Liver (tissue), 9 donors: ENCODE data around the gene SMYD1. TPM values are rescaled to one million over a fixed set of nuclear protein-coding genes. Genes with fewer than 3 reads are reported as not detected.

Experiments used
- DNase-seq: peaks from one replicate; pipeline ENCODE4 v3.0.0-alpha.2; 2017; ENCODE audit warnings: low spot score
- H3K27ac ChIP-seq, 2 donors: one replicate each; pipeline ENCODE4 v1.7.0; 2013; ENCODE audit warnings: inconsistent platforms in 2 of 2, low read length in 2 of 2, control low read depth in 1 of 2, low read depth in 1 of 2, mild to moderate bottlenecking in 1 of 2
- H3K27me3 ChIP-seq, 4 donors: one replicate each; pipeline versions ENCODE4 v1.6.1 to v1.7.0; 2013; ENCODE audit warnings: low read length in 3 of 4, inconsistent platforms in 1 of 4, mild to moderate bottlenecking in 1 of 4, moderate library complexity in 1 of 4; ENCODE audit not compliant: control insufficient read depth in 4 of 4, insufficient read depth in 4 of 4
- H3K36me3 ChIP-seq, 4 donors: one replicate each; pipeline versions ENCODE4 v1.6.1 to v1.7.0; 2013; ENCODE audit warnings: low read length in 3 of 4, mild to moderate bottlenecking in 3 of 4, low read depth in 1 of 4, moderate library complexity in 1 of 4; ENCODE audit not compliant: control insufficient read depth in 4 of 4, insufficient read depth in 3 of 4
- H3K4me1 ChIP-seq, 4 donors: one replicate each; pipeline versions ENCODE4 v1.6.1 to v1.7.0; 2013; ENCODE audit warnings: low read length in 3 of 4, mild to moderate bottlenecking in 3 of 4, moderate library complexity in 1 of 4; ENCODE audit not compliant: control insufficient read depth in 4 of 4, insufficient read depth in 4 of 4
- H3K4me3 ChIP-seq, 3 donors: one replicate each; pipeline versions ENCODE4 v1.6.1 to v1.7.0; 2013; ENCODE audit warnings: low read length in 3 of 3, control low read depth in 1 of 3, low read depth in 1 of 3, mild to moderate bottlenecking in 1 of 3
- H3K9ac ChIP-seq, 2 donors: one replicate each; pipeline ENCODE4 v1.7.0; 2013; ENCODE audit warnings: low read length in 2 of 2, mild to moderate bottlenecking in 2 of 2, moderate library complexity in 2 of 2, control low read depth in 1 of 2, low read depth in 1 of 2
- H3K9me3 ChIP-seq, 4 donors: one replicate each; pipeline versions ENCODE4 v1.6.1 to v1.7.0; 2013; ENCODE audit warnings: low read length in 3 of 4; ENCODE audit not compliant: control insufficient read depth in 4 of 4
- EGR1 ChIP-seq, 2 donors: IDR thresholded peaks; 2 replicates each; pipeline ENCODE4 v1.6.1; 2016 to 2018; ENCODE audit warnings: antibody characterized with exemption in 2 of 2, low read depth in 2 of 2
- FOXA1 ChIP-seq: IDR thresholded peaks from 2 replicates; pipeline ENCODE4 v1.6.1; 2016; ENCODE audit warnings: antibody characterized with exemption
- FOXA2 ChIP-seq: IDR thresholded peaks from 2 replicates; pipeline ENCODE4 v1.6.1; 2016; ENCODE audit warnings: antibody characterized with exemption
- GABPA ChIP-seq, 2 donors: IDR thresholded peaks in 1 of 2; conservative IDR thresholded peaks in 1 of 2; 2 replicates each; pipeline ENCODE4 v1.6.1; 2016; ENCODE audit warnings: antibody characterized with exemption in 2 of 2, mild to moderate bottlenecking in 1 of 2, moderate library complexity in 1 of 2
- HNF4A ChIP-seq, 2 donors: conservative IDR thresholded peaks; 2 replicates each; pipeline ENCODE4 v1.6.1; 2016; ENCODE audit warnings: antibody characterized with exemption in 2 of 2, mild to moderate bottlenecking in 2 of 2
- HNF4G ChIP-seq: IDR thresholded peaks from 2 replicates; pipeline ENCODE4 v1.6.1; 2016; ENCODE audit warnings: antibody characterized with exemption
- JUND ChIP-seq, 2 donors: IDR thresholded peaks; 2 replicates each; pipeline ENCODE4 v1.6.1; 2016; ENCODE audit warnings: antibody characterized with exemption in 2 of 2
- RAD21 ChIP-seq, 2 donors: IDR thresholded peaks; 2 replicates each; pipeline ENCODE4 v1.6.1; 2016; ENCODE audit warnings: antibody characterized with exemption in 2 of 2, mild to moderate bottlenecking in 2 of 2
- TAF1 ChIP-seq: conservative IDR thresholded peaks from 2 replicates; pipeline ENCODE4 v1.6.1; 2016; ENCODE audit warnings: antibody characterized with exemption, mild to moderate bottlenecking
- YY1 ChIP-seq: IDR thresholded peaks from 2 replicates; pipeline ENCODE4 v1.6.1; 2016; ENCODE audit warnings: antibody characterized with exemption, mild to moderate bottlenecking
- WGBS: extraction: QIAGEN DNeasy Blood & Tissue Kit; methylation state at CpG from one replicate; pipeline ENCODE4 v1.1.7; 2013; 5-methylcytosine and 5-hydroxymethylcytosine counted together
- polyA plus RNA-seq, 2 donors: library from polyadenylated mRNA; stranded (reverse) in 1 of 2; unstranded in 1 of 2; fragments of 200-250 nt in 1 of 2; fragments of >200 nt in 1 of 2; fragmentation: Nextera tagmentation in 1 of 2; extraction: Ambion mirVana in 1 of 2; gene quantifications; one replicate each; pipeline versions ENCODE4 v1.2.1 to v1.2.3, GENCODE V29; 2013 to 2015
- total RNA-seq, 2 donors: library from RNA; depleted of rRNA; stranded (reverse); fragments of >200 nt; gene quantifications; one replicate each; pipeline ENCODE4 v1.2.3, GENCODE V29; 2014
- TF ChIP-seq, protein P1 (sequence below): IDR thresholded peaks from 2 replicates; pipeline ENCODE4 v1.6.1; 2016; ENCODE audit warnings: antibody characterized with exemption, mild to moderate bottlenecking
- TF ChIP-seq, protein P2 (sequence below): IDR thresholded peaks from 2 replicates; pipeline ENCODE4 v1.6.1; 2016; ENCODE audit warnings: antibody characterized with exemption
- TF ChIP-seq, protein P3 (sequence below): IDR thresholded peaks from 2 replicates; pipeline ENCODE4 v1.6.1; 2016; ENCODE audit warnings: antibody characterized with exemption
- TF ChIP-seq, protein P4 (sequence below): fragments of 150-350 bp; IDR thresholded peaks from 2 replicates; pipeline ENCODE4 v1.5.1; 2017; ENCODE audit warnings: improper control_type of control experiment, low read depth, low read length; ENCODE audit not compliant: missing input control
- TF ChIP-seq, protein P5 (sequence below): IDR thresholded peaks from 2 replicates; pipeline ENCODE4 v1.6.1; 2016; ENCODE audit warnings: antibody characterized with exemption
- donor health status: healthy.
- donor health status: healthy.
- donor health status: healthy.
- donor health status: healthy.
- donor health status: healthy.

The SMYD1 gene
- total and polyA plus RNA-seq, 4 donors = not detected

DNA sequence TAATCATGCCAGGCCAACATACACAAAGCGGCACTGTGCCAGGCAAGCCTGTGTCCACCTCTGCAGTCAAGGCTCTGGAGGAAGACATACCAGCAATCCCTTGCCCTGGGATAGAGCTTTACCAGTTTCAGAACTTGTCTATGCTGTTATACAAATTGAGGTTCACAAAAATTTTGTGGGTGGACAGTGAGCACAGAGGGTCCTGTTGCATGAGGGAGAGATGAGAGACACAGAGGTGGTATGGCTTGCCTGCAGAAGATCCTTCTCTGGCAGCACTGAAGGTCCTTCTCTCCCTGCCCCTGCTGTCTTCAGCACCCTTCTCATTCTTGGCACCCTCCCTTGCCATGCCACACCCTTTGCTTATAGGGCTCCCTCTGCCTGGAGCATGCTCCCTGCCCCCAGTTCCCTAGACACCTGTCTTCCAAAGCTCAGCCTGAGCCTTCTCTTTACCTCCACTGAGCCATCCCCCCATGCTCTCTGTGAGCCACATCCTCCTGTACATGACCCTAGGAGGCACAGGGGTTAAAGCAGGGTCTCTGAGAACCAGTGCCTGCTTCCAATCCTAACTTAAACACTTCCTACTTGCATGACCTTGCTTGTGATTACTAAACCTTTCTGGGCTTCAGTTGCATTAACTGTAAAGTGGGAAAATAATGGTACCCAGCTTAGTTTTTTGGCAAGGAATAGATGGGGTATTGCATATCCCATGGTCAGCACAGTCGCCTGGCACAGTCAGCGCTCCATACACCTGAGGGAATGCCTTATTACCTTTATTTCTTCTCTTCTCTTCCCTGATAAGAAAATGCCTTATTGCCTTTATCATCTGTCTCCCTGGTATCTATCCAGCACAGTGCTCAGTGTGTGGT is 59.4 kb downstream of the SMYD1 start:
- H3K9ac ChIP-seq = peak overlapping the region; percentile 53 to 88

More for the DNA sequence above, 59.4 kb downstream of the SMYD1 start:
- Histone ChIP-seq H3K27me3 (no peaks in the 10 kb centered on the region), H3K36me3 (peaks cover 0 to 8% (median 5%) of the 10 kb centered on the region in 4 donors), H3K9me3 (no peaks in the 10 kb centered on the region), H3K27ac (peak overlapping the region; percentile 48 to 68), H3K4me1 (peaks cover 14 to 56% (median 42%) of the 10 kb centered on the region in 4 donors), H3K4me3 (peak overlapping the region; percentile 63 to 98 (median 95))
- TF ChIP-seq EGR1 (IDR thresholded peaks at IDR 0.05; ENCODE audit: low read depth in 2 of 2) = no peak
- TF ChIP-seq, protein P1, sequence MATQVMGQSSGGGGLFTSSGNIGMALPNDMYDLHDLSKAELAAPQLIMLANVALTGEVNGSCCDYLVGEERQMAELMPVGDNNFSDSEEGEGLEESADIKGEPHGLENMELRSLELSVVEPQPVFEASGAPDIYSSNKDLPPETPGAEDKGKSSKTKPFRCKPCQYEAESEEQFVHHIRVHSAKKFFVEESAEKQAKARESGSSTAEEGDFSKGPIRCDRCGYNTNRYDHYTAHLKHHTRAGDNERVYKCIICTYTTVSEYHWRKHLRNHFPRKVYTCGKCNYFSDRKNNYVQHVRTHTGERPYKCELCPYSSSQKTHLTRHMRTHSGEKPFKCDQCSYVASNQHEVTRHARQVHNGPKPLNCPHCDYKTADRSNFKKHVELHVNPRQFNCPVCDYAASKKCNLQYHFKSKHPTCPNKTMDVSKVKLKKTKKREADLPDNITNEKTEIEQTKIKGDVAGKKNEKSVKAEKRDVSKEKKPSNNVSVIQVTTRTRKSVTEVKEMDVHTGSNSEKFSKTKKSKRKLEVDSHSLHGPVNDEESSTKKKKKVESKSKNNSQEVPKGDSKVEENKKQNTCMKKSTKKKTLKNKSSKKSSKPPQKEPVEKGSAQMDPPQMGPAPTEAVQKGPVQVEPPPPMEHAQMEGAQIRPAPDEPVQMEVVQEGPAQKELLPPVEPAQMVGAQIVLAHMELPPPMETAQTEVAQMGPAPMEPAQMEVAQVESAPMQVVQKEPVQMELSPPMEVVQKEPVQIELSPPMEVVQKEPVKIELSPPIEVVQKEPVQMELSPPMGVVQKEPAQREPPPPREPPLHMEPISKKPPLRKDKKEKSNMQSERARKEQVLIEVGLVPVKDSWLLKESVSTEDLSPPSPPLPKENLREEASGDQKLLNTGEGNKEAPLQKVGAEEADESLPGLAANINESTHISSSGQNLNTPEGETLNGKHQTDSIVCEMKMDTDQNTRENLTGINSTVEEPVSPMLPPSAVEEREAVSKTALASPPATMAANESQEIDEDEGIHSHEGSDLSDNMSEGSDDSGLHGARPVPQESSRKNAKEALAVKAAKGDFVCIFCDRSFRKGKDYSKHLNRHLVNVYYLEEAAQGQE = no peak
- TF ChIP-seq FOXA1 = no peak
- TF ChIP-seq RAD21 (IDR thresholded peaks at IDR 0.05) = no peak
- no peak for TF ChIP-seq TAF1
- TF ChIP-seq JUND (IDR thresholded peaks at IDR 0.05) = no peak
- TF ChIP-seq, protein P2, sequence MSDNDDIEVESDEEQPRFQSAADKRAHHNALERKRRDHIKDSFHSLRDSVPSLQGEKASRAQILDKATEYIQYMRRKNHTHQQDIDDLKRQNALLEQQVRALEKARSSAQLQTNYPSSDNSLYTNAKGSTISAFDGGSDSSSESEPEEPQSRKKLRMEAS = no peak
- no peak for TF ChIP-seq HNF4G
- TF ChIP-seq, protein P3, sequence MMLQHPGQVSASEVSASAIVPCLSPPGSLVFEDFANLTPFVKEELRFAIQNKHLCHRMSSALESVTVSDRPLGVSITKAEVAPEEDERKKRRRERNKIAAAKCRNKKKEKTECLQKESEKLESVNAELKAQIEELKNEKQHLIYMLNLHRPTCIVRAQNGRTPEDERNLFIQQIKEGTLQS = no peak
- TF ChIP-seq, protein P4, sequence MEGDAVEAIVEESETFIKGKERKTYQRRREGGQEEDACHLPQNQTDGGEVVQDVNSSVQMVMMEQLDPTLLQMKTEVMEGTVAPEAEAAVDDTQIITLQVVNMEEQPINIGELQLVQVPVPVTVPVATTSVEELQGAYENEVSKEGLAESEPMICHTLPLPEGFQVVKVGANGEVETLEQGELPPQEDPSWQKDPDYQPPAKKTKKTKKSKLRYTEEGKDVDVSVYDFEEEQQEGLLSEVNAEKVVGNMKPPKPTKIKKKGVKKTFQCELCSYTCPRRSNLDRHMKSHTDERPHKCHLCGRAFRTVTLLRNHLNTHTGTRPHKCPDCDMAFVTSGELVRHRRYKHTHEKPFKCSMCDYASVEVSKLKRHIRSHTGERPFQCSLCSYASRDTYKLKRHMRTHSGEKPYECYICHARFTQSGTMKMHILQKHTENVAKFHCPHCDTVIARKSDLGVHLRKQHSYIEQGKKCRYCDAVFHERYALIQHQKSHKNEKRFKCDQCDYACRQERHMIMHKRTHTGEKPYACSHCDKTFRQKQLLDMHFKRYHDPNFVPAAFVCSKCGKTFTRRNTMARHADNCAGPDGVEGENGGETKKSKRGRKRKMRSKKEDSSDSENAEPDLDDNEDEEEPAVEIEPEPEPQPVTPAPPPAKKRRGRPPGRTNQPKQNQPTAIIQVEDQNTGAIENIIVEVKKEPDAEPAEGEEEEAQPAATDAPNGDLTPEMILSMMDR = no peak
- no peak for TF ChIP-seq FOXA2
- no peak for TF ChIP-seq GABPA (IDR thresholded peaks at IDR 0.05 in 1 of 2, conservative IDR thresholded peaks at IDR 0.05 in 1 of 2)
- TF ChIP-seq, protein P5, sequence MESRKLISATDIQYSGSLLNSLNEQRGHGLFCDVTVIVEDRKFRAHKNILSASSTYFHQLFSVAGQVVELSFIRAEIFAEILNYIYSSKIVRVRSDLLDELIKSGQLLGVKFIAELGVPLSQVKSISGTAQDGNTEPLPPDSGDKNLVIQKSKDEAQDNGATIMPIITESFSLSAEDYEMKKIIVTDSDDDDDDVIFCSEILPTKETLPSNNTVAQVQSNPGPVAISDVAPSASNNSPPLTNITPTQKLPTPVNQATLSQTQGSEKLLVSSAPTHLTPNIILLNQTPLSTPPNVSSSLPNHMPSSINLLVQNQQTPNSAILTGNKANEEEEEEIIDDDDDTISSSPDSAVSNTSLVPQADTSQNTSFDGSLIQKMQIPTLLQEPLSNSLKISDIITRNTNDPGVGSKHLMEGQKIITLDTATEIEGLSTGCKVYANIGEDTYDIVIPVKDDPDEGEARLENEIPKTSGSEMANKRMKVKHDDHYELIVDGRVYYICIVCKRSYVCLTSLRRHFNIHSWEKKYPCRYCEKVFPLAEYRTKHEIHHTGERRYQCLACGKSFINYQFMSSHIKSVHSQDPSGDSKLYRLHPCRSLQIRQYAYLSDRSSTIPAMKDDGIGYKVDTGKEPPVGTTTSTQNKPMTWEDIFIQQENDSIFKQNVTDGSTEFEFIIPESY = no peak
- no peak for TF ChIP-seq HNF4A (conservative IDR thresholded peaks at IDR 0.05)
- TF ChIP-seq YY1 = no peak
- no peak for DNase-seq
- WGBS = 31% methylated on average over 3 of the region's 3 CpGs
